ENCODE measurements around the gene KCNQ5. TPM values are rescaled to one million over a fixed set of nuclear protein-coding genes. Genes with fewer than 3 reads are reported as not detected.

KCNQ5 gene
- 6.0 and 8.1 TPM in 2 replicates for total RNA-seq

DNA sequence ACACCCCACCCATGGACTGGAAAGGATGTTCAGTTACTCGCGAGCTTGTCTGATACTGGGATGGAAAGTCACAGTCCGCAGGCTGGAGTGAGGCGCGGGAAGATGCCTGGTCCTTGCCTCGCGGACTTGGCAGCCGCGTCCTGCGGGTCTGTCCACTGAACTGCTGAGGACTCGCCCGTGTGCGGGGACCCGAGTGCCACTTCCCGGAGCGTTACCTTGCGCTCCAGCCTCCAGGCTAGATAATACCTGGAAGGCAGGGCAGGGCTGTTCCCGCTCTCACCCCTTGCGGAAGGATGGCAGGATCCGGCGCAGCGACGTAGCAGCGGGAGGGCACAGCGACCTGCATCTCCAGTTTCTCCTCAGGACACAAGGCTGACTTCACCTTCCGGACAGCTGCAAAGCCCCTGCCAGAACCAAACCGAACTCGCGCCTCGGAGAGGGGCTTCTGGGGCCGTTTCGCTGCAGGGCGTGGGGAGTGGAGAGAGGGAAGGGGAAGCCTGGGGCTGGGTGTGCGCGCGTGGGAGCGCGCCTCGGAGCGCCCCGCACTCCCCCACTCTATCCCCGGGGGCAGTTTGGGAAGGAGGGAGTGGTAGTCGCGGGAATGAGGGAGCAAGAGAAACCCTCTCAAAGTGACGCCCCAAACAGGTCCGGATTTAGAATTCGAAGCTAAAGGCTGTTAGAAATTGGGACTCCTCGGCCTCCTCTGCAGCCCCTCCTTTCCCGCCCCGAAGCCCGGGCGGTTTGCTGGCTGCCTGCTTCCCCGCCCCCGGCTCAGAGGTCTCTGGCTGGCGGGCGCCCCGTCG lies at the start of gene KCNQ5:
KCNQ5 (plus strand) TSS at position 774 of the 803 bp plus-strand sequence.

GRCh38 chr6:73225396-73225795 lies 603.5 kb downstream of the KCNQ5 start, which contains the start of gene KHDC1L:
Gene KHDC1L (minus strand): TSS chr6:73225496. CDS start chr6:73225408, 88 bp downstream.

Small RNAs within 50 kb of the gene (small RNA-seq; reads per million reads assigned to genes)
- gene MIR4282 (ENCODE audit: low replicate concordance) = not detected
